ENCODE measurements around the gene USP40. TPM values are rescaled to one million over a fixed set of nuclear protein-coding genes. Genes with fewer than 3 reads are reported as not detected.

USP40 gene
- total and polyA plus RNA-seq, 2 experiments from 2014 or later, result 5.7 to 11.7 TPM

GRCh38 chr2:233456111-233456510 is 110.5 kb downstream of the USP40 start:
- Histone ChIP-seq H3K4me3 (no peak overlapping the region), H2AFZ (no peak overlapping the region), H3K27ac (ENCODE audit: low read depth) (no peak overlapping the region), H3K4me1 (ENCODE audit: insufficient read depth) (no peaks in the 10 kb centered on the region), H3K9me2 (ENCODE audit: insufficient read depth) (no peaks in the 10 kb centered on the region), H3F3A (replicated peaks; ENCODE audit: low read depth) (no peaks in the 10 kb centered on the region), H3K79me2 (replicated peaks; ENCODE audit: insufficient read depth) (no peaks in the 10 kb centered on the region), H3K36me3 (ENCODE audit: insufficient read depth) (peaks cover 9% of the 10 kb centered on the region; the same call in 1 of the 2 replicates), H4K20me1 (replicated peaks; ENCODE audit: insufficient read depth) (no peaks in the 10 kb centered on the region), H3K4me2 (no peak overlapping the region), H3K27me3 (ENCODE audit: insufficient read depth) (no peaks in the 10 kb centered on the region)
- Mint-ChIP-seq H3K4me1 (no peaks in the 10 kb centered on the region), H3K36me3 (ENCODE audit: low read depth) (peaks cover 24% of the 10 kb centered on the region), H3K27ac (no peak overlapping the region), H3K27me3 (ENCODE audit: insufficient read depth, low read depth, poor library complexity) (peaks cover 8% of the 10 kb centered on the region), H3K9me3 (no peaks in the 10 kb centered on the region; the same call in 2 of the 3 replicates), H3K4me3 (no peak overlapping the region)
- ATAC-seq (no peak), DNase-seq (ENCODE audit: low spot score) (no peak)
- no peak for TF ChIP-seq EZH2 (IDR thresholded peaks at IDR 0.05; ENCODE audit: low read depth, unreplicated experiment)
- no peak for TF ChIP-seq POLR2AphosphoS5 (IDR thresholded peaks at IDR 0.05; ENCODE audit: low read depth)
- TF ChIP-seq EZH2phosphoT487 (IDR thresholded peaks at IDR 0.05; ENCODE audit: unreplicated experiment), result no peak
- TF ChIP-seq, protein P1, sequence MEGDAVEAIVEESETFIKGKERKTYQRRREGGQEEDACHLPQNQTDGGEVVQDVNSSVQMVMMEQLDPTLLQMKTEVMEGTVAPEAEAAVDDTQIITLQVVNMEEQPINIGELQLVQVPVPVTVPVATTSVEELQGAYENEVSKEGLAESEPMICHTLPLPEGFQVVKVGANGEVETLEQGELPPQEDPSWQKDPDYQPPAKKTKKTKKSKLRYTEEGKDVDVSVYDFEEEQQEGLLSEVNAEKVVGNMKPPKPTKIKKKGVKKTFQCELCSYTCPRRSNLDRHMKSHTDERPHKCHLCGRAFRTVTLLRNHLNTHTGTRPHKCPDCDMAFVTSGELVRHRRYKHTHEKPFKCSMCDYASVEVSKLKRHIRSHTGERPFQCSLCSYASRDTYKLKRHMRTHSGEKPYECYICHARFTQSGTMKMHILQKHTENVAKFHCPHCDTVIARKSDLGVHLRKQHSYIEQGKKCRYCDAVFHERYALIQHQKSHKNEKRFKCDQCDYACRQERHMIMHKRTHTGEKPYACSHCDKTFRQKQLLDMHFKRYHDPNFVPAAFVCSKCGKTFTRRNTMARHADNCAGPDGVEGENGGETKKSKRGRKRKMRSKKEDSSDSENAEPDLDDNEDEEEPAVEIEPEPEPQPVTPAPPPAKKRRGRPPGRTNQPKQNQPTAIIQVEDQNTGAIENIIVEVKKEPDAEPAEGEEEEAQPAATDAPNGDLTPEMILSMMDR (conservative IDR thresholded peaks at IDR 0.05; ENCODE audit: low read depth in 2 of 2), result no peak
- TF ChIP-seq ZNF331 (CRISPR knock-in tag; IDR thresholded peaks at IDR 0.05; ENCODE audit: low read depth), result no peak
- TF ChIP-seq NANOG (IDR thresholded peaks at IDR 0.05; ENCODE audit: borderline replicate concordance), result no peak
- TF ChIP-seq, protein P2, sequence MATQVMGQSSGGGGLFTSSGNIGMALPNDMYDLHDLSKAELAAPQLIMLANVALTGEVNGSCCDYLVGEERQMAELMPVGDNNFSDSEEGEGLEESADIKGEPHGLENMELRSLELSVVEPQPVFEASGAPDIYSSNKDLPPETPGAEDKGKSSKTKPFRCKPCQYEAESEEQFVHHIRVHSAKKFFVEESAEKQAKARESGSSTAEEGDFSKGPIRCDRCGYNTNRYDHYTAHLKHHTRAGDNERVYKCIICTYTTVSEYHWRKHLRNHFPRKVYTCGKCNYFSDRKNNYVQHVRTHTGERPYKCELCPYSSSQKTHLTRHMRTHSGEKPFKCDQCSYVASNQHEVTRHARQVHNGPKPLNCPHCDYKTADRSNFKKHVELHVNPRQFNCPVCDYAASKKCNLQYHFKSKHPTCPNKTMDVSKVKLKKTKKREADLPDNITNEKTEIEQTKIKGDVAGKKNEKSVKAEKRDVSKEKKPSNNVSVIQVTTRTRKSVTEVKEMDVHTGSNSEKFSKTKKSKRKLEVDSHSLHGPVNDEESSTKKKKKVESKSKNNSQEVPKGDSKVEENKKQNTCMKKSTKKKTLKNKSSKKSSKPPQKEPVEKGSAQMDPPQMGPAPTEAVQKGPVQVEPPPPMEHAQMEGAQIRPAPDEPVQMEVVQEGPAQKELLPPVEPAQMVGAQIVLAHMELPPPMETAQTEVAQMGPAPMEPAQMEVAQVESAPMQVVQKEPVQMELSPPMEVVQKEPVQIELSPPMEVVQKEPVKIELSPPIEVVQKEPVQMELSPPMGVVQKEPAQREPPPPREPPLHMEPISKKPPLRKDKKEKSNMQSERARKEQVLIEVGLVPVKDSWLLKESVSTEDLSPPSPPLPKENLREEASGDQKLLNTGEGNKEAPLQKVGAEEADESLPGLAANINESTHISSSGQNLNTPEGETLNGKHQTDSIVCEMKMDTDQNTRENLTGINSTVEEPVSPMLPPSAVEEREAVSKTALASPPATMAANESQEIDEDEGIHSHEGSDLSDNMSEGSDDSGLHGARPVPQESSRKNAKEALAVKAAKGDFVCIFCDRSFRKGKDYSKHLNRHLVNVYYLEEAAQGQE (IDR thresholded peaks at IDR 0.05; ENCODE audit: unreplicated experiment), result no peak
- no peak for TF ChIP-seq STAT1 (IDR thresholded peaks at IDR 0.05; ENCODE audit: unreplicated experiment)
- no peak for TF ChIP-seq CREB1 (CRISPR knock-in tag; IDR thresholded peaks at IDR 0.05; ENCODE audit: low read depth)
- no peak for TF ChIP-seq JUNB (IDR thresholded peaks at IDR 0.05; ENCODE audit: unreplicated experiment)
- TF ChIP-seq, protein P3, sequence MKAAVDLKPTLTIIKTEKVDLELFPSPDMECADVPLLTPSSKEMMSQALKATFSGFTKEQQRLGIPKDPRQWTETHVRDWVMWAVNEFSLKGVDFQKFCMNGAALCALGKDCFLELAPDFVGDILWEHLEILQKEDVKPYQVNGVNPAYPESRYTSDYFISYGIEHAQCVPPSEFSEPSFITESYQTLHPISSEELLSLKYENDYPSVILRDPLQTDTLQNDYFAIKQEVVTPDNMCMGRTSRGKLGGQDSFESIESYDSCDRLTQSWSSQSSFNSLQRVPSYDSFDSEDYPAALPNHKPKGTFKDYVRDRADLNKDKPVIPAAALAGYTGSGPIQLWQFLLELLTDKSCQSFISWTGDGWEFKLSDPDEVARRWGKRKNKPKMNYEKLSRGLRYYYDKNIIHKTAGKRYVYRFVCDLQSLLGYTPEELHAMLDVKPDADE (IDR thresholded peaks at IDR 0.05), result no peak
- TF ChIP-seq ZNF462 (CRISPR knock-in tag; IDR thresholded peaks at IDR 0.05), result no peak
- no peak for TF ChIP-seq ZNF114 (CRISPR knock-in tag; IDR thresholded peaks at IDR 0.05)

Data from GM23338 (cell line).